Mucosa of gallbladder (tissue), 1 donor: ENCODE data around the gene CHST8. TPM values are rescaled to one million over a fixed set of nuclear protein-coding genes. Genes with fewer than 3 reads are reported as not detected.
"Not testable (repeated sequence)": the region's sequence is repeated elsewhere in the genome, so short reads cannot be mapped to it uniquely, and the experiment has no call there.

ENCODE experiments used
- DNase-seq: peaks from one replicate; pipeline ENCODE4 v3.0.0-alpha.2; 2020; ENCODE audit warnings: low spot score
- total RNA-seq: library from RNA; stranded (reverse); gene quantifications from one replicate; pipeline ENCODE4 v1.2.1, GENCODE V29; 2021
- donor health status: DM: no; HTN: no; CAD: no.

Gene CHST8
- total RNA-seq, 1 donor from 2014 or later = 9.9 TPM

DNA sequence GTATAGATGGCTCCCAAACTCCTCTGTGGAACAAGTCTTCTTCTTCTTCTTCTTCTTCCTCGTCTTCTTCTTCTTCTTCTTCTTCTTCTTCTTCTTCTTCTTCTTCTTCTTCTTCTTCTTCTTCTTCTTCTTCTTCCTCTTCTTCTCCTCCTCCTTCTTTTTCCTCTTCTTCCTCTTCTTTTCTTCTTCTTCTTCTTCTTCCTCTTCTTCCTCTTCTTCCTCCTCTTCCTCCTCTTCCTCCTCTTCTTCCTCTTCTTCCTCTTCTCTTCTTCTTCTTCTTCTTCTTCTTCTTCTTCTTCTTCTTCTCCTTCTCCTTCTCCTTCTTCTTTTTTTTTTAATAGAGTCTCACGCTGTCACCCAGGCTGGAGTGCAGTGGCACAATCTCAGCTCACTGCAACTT is 3.4 kb upstream of the CHST8 start:
- DNase-seq = not testable (repeated sequence)

DNA sequence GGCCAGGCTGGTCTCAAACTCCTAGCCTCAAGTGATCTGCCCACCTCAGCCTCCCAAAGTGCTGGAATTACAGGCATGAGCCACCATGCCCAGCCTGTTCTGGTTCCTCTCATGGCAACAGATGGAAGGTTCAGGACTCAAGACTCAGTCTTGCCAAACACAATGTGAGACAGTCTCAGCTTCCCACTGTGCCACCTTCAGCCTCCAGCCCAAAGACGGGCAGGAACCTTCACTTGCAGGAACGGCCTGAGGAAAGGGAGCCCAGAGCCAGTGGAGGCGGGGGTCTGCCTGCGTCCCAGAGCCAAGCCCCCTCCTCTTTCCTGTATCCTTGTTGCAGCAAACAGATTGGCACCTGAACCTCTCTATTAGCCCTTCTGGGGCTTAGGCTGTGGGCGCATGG is 2.9 kb upstream of the CHST8 start:
- DNase-seq = no peak

DNA sequence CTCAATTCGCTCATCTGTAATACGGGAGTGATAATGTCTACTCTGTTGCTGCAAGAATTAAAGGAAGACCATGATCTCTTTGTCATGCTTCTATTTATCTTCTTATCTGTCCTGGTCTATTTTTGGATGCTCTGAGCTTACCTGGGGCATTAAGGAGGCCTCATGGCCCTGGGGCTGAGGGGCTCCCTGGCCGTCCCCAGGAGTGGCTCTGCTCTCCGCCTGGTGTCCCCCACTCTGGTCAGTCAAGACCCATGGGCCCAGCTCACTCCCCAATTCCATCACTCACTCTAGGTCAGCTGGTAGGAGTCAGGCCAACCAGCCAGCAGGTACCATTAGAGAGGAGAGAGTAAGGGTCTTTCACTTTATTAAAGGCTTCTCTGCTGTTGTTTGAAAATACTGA is 1.1 kb upstream of the CHST8 start:
- no peak for DNase-seq

DNA sequence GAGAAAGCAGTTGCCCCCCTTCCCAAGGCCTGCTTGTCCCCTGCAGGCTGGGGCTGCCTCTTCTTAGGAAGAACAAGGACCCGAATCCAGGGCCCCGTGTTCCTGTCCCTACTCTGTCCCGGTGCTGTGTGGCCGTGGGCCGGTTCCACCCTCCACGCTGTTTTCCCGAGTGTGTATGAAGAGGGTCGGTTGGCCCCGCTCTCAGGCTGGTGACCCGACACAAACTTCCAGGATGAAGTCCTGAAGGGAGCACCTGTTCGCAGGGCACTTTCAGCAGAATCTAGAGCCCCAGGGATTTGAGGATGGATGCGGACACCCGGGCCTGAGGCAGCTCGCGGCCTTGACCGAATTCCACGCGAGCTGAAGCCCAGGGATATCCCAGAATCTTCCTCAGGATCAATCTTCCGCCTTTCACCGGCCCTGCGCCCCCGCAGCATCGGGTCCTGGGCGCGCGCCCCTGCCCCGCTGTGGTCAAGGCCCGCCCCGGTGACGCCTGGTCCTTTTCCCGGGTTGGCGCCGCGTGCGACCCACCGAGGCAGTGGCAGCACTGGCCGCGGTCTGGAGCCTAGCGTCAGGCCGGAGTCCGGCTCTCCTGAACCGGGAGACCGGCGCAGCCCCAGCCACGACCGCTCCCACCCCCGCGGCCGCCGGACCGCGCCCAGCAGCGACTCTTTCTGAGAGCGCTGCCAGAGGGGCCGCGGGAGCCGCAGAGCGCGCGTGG is 528 bp upstream of the CHST8 start:
- no peak for DNase-seq

DNA sequence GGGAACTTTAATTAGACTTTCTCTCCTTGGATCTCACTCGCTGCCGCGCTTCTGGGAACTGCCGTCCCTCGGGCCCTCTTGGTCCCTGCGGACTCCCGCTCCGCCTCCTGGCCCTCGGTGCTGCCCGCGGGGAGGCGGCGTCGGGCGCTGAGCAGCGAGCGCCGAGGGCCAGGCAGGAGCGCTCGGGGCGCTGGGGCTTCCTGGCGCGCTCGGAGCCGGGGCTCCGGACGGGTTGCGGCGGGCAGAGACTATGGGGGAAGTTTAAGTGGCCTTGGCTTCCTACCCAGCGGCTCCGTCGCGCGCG is 704 bp downstream of the CHST8 start:
- no peak for DNase-seq

DNA sequence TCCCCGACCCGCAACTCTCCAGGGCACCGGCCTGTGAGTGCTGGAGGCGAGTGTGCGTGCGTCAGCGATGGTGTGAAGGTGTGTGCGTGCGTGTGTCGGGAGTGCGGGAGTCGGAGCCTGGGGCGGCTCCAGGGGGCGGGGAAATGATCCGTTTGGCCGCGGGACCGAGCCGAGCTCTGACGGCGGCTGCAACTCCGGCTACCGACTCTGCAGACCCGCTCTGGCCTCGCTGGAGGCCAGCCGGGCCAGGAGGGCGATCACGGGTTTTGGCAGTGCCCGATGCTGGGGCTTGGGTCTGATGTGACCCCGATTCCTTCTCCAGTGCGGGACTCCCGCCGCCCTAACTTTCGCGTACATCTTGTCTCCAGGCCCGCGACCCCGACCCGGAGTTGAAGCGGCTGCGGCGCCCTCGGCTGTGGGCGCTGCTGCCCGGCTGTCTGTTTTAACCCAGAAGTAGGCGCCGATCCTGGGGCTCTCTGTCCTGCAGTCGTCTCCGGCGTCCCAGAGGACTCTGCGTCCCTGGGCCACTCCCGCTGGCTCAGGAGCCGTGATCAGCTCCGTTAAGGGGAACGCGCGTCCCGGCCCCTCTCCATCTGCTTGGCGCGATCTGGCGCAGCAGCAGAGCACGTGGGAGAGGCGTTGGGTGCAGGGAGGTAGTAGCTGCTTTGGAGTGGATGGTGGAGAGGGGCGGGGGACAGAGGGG is 1.2 kb downstream of the CHST8 start:
- no peak for DNase-seq

DNA sequence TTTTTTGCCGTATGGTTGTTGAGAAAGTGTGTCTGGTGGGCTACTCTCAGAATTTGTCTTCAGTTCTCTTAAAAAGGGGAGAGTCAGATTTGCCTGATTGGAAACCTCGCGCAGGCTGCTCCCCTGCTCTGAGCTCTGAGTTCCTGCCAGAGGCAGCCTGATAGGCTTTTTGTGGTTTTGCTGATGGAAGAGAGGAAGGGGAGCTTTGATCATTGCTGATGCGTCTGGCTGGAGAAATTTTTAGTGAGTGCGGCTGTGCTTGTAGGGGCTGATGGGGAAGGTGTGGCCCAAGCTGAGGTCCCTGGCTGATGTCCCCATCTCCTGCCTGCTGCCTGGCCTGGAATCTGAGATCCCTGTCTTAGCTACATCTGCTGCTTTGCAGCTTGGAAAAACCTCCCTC is 2.8 kb downstream of the CHST8 start:
- DNase-seq = no peak

DNA sequence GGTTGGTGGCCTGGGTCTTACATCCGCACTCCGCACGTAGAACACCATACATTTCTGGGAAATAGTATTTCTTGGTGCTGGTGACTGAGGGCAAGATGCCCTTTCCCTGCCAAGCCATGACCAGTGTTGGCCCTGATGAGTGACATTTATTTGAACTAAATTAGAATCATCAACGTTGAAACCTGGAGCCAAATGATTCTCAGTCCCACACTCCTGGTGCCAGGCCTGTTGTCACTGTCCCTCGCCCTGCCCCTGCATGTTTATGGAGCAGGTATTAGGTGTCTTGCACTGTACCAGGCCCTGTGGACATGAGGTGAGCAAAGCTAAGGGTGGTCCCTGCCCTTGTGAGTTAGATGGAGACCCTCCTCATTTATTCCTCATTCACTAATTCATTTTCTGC is 5.8 kb downstream of the CHST8 start:
- no peak for DNase-seq

DNA sequence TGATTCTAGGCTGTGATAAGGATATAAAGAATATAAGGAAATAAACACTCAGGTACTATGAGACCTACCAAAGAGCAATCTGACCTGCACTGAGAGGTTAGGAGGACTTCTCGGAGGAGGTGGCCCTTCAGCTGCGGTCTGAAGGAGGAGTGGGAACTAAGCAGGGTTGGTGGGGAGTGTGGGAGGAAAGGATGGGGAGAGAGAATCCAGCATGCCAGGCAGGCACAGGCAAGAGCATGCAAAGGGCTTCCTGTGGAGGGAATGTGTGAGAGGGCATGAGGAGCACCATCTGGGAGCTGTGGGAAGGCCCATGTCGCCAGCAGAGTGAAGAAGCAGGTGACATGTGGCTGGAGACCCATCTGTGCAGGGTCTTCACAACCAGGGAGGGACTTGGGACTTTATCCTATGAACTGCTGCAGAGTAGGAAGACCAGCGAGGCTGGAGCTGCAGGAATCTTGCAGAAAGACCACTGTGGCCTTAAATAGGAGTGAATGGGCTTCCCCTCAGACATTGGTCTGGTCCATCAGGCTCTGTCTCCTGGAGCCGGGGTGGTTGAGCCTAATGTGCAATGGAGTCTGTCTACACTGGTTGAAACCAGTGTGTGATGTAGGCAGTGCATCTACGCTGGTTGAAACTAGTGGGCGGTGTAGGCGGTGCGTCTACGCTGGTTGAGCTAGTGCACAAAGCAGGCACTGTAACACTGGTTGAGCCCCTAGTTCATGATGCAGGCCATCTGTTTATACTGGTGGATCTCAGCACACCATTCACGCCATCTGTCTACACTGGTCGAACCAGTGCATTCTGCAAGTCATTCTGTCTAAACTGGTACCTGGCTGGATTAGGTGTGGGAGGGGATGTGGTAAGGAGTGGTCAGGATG is 6.4 kb downstream of the CHST8 start:
- no peak for DNase-seq

DNA sequence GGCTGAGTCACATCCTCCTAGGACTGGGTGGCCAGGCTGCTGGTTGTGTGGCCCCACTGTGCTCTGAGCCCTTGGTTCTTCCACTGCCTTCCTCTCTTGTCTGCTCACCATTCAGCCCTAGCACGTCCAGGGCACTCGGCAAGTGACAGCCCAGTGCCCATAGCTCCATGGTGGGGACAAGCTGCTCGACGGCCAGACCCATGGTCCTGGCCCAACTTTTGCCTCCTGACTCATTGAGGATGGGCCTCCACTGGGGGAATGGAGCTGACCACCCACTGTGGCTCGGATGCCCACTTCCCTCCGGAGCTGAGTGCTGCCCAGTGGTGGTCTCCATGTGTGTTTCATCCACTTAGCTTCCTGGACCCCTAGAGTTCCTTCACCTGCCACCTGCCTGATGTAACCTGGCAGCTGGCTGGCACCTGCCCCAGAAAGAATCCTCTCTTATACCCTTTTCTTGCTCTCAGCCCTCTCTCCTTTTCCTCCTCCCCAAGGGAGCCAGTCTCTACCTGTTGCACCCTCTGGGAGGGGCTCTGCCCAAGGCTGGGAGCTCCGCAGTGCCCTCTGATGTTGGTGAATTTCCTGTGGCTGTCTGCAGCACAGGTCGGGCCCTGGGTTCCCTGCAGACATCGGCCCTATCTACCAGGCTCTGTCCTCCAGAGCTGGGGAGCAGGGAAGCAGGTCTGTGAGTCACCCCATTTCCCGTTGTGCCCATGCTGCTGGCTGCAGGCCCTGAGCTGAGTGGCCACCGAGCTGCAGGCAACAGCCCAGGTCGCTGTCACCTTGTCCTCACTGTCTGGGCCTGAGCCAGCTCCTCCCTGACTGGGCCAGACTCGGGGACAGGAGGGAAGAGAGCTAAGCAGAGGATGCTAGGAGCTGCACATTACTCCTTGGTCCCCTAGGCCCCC is 7.4 kb downstream of the CHST8 start:
- DNase-seq = no peak

DNA sequence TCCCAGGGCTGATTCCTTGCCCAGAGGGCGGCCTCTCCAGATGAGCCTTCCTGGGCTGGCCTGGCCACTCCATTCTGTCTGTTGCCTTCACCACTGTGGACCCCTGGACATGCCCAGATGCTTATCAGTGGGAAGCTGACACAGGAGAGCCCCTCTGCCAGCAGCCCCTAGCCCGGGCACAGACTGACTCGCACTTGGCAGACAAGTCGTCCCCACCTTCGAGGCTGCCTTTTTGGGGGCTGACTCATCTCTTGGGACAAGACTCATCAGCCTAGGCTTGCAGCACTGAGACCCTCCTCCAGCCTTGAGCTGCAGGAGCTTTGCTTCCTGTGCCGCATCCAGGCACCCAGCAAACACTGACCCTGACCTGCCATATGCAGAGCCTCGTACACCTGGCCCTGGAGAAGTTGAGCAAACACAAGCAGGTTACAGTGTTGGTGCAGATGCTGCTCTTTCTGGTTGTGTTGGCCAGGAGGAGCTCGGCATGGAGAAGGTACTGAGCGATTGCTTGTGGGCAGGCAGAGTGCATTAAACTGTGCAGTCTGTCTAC is 8.1 kb downstream of the CHST8 start:
- DNase-seq = no peak

DNA sequence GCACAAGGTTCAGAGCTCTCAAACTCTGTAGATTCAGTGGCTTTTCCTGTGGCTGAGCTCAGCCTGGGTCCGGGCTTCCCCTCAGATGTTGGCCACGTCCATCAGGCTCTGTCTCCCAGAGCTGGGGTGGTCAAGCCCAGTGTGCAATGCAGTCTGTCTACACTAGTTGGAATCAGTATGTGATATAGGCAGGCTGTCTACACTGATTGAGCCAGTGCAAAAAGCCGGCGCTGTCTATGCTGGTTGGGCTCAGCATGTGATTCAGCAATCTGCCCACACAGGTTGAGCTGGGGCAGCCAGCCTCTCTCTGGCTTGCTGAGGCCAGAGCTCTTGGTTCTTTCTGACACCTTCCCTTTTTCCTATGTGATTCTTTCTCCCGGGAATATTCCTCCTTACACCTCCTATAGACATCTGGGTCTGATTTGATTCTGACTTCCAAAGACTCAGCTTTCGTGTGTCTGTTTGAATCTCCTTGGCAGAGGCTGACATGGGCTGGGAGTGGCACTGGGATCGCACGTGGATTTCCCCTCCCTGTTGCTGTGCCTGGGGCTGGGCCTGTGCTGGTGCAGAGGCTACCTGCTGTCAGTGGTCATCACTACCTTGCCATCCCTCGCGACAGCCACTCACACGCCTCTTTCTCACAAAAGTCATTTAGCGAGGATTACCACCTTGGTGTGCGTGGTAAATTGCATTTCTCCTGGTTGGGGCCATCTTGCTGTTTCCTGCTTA is 9.3 kb downstream of the CHST8 start:
- DNase-seq = no peak

DNA sequence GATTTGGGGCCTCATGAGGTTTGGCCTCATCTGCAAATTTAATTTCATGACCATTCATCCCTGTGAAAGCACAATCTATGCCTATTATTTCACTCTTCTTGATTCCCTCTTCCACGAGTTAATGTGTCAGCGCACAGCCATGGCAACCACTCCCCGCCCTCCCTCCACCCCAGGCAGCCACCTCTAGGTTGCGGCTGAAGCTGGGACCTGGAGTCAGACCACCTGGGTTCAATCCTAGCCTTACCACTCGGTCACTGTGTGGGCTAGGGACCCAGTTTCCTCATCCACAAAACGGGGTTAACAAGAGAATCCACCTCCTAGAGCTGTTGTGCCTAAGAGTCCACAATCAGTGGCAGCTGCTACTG is 9.8 kb downstream of the CHST8 start:
- no peak for DNase-seq

DNA sequence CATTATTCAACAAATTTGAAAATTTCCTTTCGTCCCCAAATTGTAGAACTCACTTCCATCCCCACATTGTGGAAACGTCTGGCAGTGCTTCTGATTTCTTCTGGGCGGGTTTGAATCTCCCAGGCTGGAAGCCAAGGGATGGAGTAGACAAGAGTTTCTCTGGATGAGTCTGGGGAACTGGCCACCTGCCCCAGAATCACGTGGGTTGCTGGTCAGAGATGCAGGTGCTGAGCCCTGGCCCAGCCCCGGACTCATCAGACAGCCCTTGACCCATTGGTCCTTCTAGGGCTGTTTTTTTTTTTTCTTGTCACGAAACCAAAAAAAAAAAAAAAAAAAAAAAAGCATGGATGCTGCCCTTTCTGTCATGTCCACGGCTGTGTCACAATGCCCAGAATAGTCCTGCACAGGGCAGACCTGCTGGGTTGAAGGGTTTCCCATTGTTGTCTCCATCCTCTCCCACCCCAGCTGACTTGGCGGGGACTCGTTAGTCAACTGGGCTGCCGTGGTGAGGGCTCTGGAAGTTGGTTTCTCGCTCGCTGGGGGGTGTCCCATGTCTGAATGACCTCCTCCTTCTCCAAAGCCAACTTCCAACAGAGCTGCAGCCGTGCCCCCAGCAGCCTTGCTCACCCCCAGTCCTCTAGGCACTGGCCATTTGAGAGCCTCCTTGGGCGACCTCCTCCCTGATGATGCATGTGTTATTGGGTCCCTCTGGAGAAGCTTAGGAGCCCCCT is 12.8 kb downstream of the CHST8 start:
- DNase-seq = no peak

DNA sequence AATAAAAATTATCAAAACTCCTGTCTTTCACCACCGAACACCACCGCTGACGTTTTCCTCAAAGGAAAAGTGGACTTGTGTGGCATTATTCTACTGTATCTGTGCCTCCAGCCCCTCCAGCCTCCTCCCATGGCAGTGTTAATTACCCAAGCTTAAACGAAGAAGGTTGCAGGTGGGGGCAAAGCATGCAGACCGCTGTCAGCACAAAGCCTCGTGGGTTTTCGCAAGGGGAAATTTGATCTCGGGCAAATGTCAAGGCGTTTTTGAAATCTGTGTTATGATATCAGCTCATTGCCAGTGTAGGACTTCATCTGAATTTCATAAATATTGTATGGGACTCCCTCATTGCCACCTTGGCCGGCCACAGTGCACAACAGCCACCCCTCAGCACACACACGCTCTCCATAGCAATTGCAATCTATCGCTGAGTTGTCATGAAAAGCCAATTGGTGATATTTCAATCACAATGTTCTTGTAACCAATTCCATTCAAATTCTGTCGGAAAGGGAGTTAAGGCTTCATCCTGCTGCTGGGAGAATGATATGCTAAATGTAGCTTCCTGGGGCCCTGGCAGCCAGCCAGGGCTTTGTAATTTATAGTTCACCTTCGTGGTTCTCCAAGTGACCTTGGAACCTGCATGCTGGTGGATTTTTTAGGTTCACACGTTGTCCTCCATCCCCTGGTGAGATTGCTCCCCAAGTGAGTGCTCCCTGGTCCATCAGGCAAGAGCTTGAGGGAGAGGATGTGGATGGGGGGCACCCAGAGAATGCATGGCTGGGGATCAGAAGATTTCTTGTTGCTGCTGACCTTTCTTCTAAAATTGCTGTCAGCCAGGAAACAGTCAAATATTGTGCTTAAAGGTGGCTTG is 16.6 kb downstream of the CHST8 start:
- DNase-seq = no peak

DNA sequence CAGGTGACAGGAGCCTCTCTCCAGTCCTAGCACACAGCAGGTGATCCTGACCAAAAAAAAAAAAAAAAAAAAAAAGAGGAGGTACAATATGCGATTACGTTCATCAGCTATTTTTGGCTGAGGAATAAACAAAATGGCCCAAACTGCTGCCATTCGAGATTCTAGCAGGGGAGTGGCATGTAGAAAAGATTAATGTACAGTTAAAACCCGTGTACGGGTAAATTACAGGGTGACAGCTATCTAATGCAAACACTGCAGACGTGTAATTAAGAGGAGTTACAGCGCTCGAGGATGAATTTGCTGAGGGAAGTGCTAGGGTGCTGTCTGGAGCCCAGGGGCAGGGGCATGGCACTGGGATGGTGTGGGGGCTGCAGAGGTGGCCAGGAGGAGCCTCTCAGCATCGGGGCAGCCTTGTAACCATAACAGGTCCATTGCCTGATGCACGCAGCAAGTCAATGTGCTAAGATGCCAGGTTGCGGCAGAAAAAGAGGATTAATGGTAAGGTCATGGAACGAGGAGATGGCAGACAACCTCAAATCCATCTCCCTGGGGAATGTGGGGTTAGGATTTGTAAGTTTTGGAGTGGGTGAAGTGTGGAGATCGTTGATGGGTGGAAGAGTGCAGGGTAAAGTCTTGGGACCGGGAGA is 17.4 kb downstream of the CHST8 start:
- no peak for DNase-seq

DNA sequence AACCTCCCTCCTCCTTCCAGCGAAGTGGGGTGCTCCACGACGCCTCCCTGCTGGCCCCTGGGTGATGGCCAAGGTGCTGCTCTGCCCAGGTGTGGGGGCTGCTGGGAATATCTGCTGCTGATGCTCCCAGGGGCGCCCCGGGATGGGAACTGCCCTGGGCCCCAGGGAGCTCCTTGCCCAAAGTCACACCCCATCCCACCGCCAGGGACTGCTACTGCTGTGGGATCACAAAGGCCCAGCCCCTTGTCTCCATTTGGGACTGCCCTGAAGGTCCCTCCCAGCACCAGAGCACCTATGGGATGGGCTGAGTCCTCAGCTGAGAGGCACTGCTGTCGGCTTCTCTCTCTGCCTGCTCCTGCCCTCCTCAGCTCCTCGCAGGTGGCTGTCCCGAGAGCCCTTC is 19.0 kb downstream of the CHST8 start:
- no peak for DNase-seq

DNA sequence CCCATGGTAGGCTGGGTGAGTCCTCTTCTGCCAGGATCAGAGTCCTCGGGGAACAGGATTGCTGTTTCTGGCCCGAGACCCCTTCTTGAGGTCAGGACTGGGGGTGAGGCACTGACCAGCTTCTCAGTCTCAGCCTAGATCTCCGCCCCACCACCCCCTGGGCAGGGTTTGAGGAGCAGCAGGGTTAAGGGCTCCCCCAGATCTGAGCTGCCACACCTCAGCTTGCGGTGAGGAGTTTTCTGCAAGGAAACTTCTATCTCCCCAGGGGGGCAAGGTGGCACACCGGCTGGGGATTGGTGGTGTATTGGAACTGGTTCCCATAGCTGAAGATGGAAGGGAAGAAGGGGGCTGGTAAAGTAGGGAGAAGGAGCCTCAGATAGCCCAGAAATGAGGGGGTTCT is 19.5 kb downstream of the CHST8 start:
- no peak for DNase-seq
